ENCODE results near the gene ZBBX. TPM values are rescaled to one million over a fixed set of nuclear protein-coding genes. Genes with fewer than 3 reads are reported as not detected.

The ZBBX gene
- polyA plus RNA-seq, 2 of the 4 experiments (the other 2 are of a cell fraction): 0.05 TPM; not detected in 1

GRCh38 chr3:167203062-167203461 is 177.0 kb downstream of the ZBBX start (continued):
- TF ChIP-seq FOSL2 (IDR thresholded peaks at IDR 0.05) (no peak), FOSL2 (CRISPR knock-in tag; IDR thresholded peaks at IDR 0.05) (no peak)

- DNase-seq (ENCODE audit: low read depth in 1 of 2, low spot score in 1 of 2): no peak
- ATAC-seq: no peak
- Histone ChIP-seq H3K27ac (no peak overlapping the region), H3K4me2 (no peak overlapping the region), H3K9me3 (no peaks in the 10 kb centered on the region), H3K4me3 (no peak overlapping the region), H3K4me1 (no peaks in the 10 kb centered on the region)
- CTCF ChIA-PET: no interaction called here
- no peak for FAIRE-seq
- POLR2A ChIA-PET: no interaction called here
- WGBS (ENCODE audit: missing lambda C conversion rate): 21% methylated on average over 1 of the region's 1 CpG
- TF ChIP-seq, protein P1, sequence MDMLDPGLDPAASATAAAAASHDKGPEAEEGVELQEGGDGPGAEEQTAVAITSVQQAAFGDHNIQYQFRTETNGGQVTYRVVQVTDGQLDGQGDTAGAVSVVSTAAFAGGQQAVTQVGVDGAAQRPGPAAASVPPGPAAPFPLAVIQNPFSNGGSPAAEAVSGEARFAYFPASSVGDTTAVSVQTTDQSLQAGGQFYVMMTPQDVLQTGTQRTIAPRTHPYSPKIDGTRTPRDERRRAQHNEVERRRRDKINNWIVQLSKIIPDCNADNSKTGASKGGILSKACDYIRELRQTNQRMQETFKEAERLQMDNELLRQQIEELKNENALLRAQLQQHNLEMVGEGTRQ (IDR thresholded peaks at IDR 0.05): no peak
- TF ChIP-seq BHLHE40 (IDR thresholded peaks at IDR 0.05; ENCODE audit: low read depth, low read length) (no peak), HOXB13 (CRISPR knock-in tag; IDR thresholded peaks at IDR 0.05; ENCODE audit: low read depth) (no peak), ZFP36 (IDR thresholded peaks at IDR 0.05; ENCODE audit: borderline replicate concordance, partially characterized antibody) (no peak), MAZ (IDR thresholded peaks at IDR 0.05; ENCODE audit: borderline replicate concordance, low read depth, low read length) (no peak)
Measured at GRCh38 chr3:167198949-167199600, 181.0 kb downstream of the ZBBX start.

Other genes with a start within 250 kb of the ZBBX start
- gene SERPINI2, start 93.7 kb upstream of the ZBBX start, polyA plus RNA-seq (2011; rRNA removed): not detected in 2 replicates
- not detected in 3 replicates for gene SERPINI2, start 93.7 kb upstream of the ZBBX start, polyA plus RNA-seq (2017; fragmentation: RNase III; extraction: RNeasy Plus Mini Kit Qiagen cat#74134 plus additional on column Dnase treatment)

Data from A549 (cell line).